HepG2 (cell line): ENCODE results near the gene AUTS2. TPM values are rescaled to one million over a fixed set of nuclear protein-coding genes. Genes with fewer than 3 reads are reported as not detected.

ENCODE experiments used
- ATAC-seq: fragments of 200-7000 bp; cut with Tn5 transposase; 3 replicates; pipeline ENCODE4 v1.9.1; 2020; ENCODE audit warnings: mild to moderate bottlenecking, moderate library complexity
- BruUV-seq: library from RNA; stranded (reverse); fragments of 400-500 nt; replicated peaks from 2 replicates; lab custom pipeline; 2021; lab: Mats Ljungman, UMichigan
- CTCF ChIA-PET: fragments of 300-600 bp; formaldehyde crosslinking; extraction: SDS; loops from one replicate; lab custom pipeline; 2021; ENCODE audit warnings: low total read pairs, inconsistent platforms, low intra/inter-chr PET ratio; lab: Yijun Ruan, JAX
- POLR2A ChIA-PET: fragments of 350-600 bp; sonication (Branson Sonifier 250); formaldehyde crosslinking; loops from one replicate; lab custom pipeline; 2020; ENCODE audit warnings: antibody characterized with exemption, inconsistent platforms; lab: Yijun Ruan, JAX
- DNase-seq: peaks from one replicate; pipeline ENCODE4 v3.0.0-alpha.2; 2015; ENCODE audit warnings: low spot score
- FAIRE-seq: peaks from 3 replicates; lab custom pipeline; 2011; peaks lifted over from hg19 to GRCh38; lab: Jason Lieb, UNC
- H2AFZ ChIP-seq: one replicate; pipeline ENCODE4 v1.6.1; 2011; ENCODE audit warnings: low read length, inconsistent platforms
- H3K27ac ChIP-seq: fragments of 300-600 bp; 3 replicates; pipeline ENCODE4 v1.8.0; 2011; ENCODE audit warnings: mixed run types, mild to moderate bottlenecking, mixed read lengths, low read length, inconsistent platforms; ENCODE audit not compliant: insufficient read depth; ENCODE audit errors: extremely low read length
- H3K27me3 ChIP-seq, 2 experiments: fragments of 200-600 bp in 1 of 2; 2 replicates in 1 of 2; 3 replicates in 1 of 2; pipeline versions ENCODE4 v1.6.0 to v1.8.0; 2011; ENCODE audit warnings: low read length in 2 of 2, mild to moderate bottlenecking in 2 of 2, moderate library complexity in 2 of 2, inconsistent platforms in 1 of 2; ENCODE audit not compliant: insufficient read depth in 2 of 2, control insufficient read depth in 1 of 2
- H3K36me3 ChIP-seq, 2 experiments: fragments of 200-600 bp in 1 of 2; replicated peaks in 1 of 2; 2 replicates in 1 of 2; 3 replicates in 1 of 2; pipeline versions ENCODE4 v1.5.1 to v1.8.0; 2011; ENCODE audit warnings: low read length in 2 of 2, inconsistent platforms in 1 of 2; ENCODE audit not compliant: insufficient read depth in 2 of 2, control insufficient read depth in 1 of 2
- H3K4me1 ChIP-seq: 2 replicates; pipeline ENCODE4 v1.5.1; 2012; ENCODE audit warnings: low read length, inconsistent platforms; ENCODE audit not compliant: insufficient read depth
- H3K4me2 ChIP-seq: 2 replicates; pipeline ENCODE4 v1.6.0; 2011; ENCODE audit warnings: low read depth, low read length, inconsistent platforms
- H3K4me3 ChIP-seq, 3 experiments: fragments of 200-600 bp in 1 of 3; sonication (generic), shearing (Covaris generic) in 1 of 3; replicated peaks in 1 of 3; 2 replicates each; pipeline ENCODE4 v1.5.1; 2011 to 2016; ENCODE audit warnings: low read length in 3 of 3, inconsistent platforms in 2 of 3, low read depth in 2 of 3, mild to moderate bottlenecking in 2 of 3, control low read depth in 1 of 3, mixed read lengths in 1 of 3; ENCODE audit not compliant: insufficient read depth in 1 of 3
- H3K79me2 ChIP-seq: one replicate; pipeline ENCODE4 v1.6.1; 2011; ENCODE audit warnings: low read length, inconsistent platforms; ENCODE audit not compliant: insufficient read depth
- H3K9ac ChIP-seq: 2 replicates; pipeline ENCODE4 v1.6.0; 2011; ENCODE audit warnings: mild to moderate bottlenecking, low read depth, low read length, inconsistent platforms; ENCODE audit not compliant: insufficient read depth
- H3K9me3 ChIP-seq: 2 replicates; pipeline ENCODE4 v1.5.1; 2012; ENCODE audit warnings: mild to moderate bottlenecking, low read length
- H4K20me1 ChIP-seq: 2 replicates; pipeline ENCODE4 v1.6.0; 2011; ENCODE audit warnings: inconsistent platforms, mild to moderate bottlenecking, low read length, moderate library complexity; ENCODE audit not compliant: insufficient read depth
- BRD4 ChIP-seq: sonication (generic); formaldehyde crosslinking; IDR thresholded peaks from 2 replicates; pipeline ENCODE4 v1.4.0; 2020; ENCODE audit warnings: missing genetic modification reagents
- ELK4 ChIP-seq: sonication (generic); formaldehyde crosslinking; IDR thresholded peaks from 2 replicates; pipeline ENCODE4 v1.9.0; 2021; ENCODE audit warnings: missing genetic modification reagents, borderline replicate concordance
- FOXC1 ChIP-seq: sonication (generic); formaldehyde crosslinking; IDR thresholded peaks from 2 replicates; pipeline ENCODE4 v1.8.0; 2022; ENCODE audit warnings: mild to moderate bottlenecking, missing genetic modification reagents, borderline replicate concordance
- KDM5A ChIP-seq: fragments of 200-600 bp; sonication (generic); IDR thresholded peaks from 2 replicates; pipeline ENCODE4 v1.7.0; 2018; ENCODE audit warnings: antibody characterized with exemption, mild to moderate bottlenecking, low read length, borderline replicate concordance
- MYNN ChIP-seq: sonication (generic); formaldehyde crosslinking; IDR thresholded peaks from 2 replicates; pipeline ENCODE4 v1.4.0; 2020; ENCODE audit warnings: mild to moderate bottlenecking, low read depth, missing genetic modification reagents
- TEF ChIP-seq: sonication (generic); formaldehyde crosslinking; IDR thresholded peaks from 2 replicates; pipeline ENCODE4 v1.5.0; 2020; ENCODE audit warnings: missing genetic modification reagents
- ZBTB10 ChIP-seq: sonication (generic); formaldehyde crosslinking; IDR thresholded peaks from 2 replicates; pipeline ENCODE4 v1.4.0; 2020; ENCODE audit warnings: missing genetic modification reagents, borderline replicate concordance
- ZC3H4 ChIP-seq: sonication (generic); formaldehyde crosslinking; IDR thresholded peaks from 2 replicates; pipeline ENCODE4 v1.4.0; 2020; ENCODE audit warnings: missing genetic modification reagents, borderline replicate concordance
- ZGPAT ChIP-seq: IDR thresholded peaks from 2 replicates; pipeline ENCODE4 v1.6.1; 2016; ENCODE audit warnings: mild to moderate bottlenecking
- ZNF414 ChIP-seq: sonication (generic); formaldehyde crosslinking; IDR thresholded peaks from 2 replicates; pipeline ENCODE4 v1.5.0; 2020; ENCODE audit warnings: missing genetic modification reagents
- ZNF792 ChIP-seq: IDR thresholded peaks from 2 replicates; pipeline ENCODE4 v1.6.1; 2016
- ZNF816 ChIP-seq: sonication (generic); formaldehyde crosslinking; IDR thresholded peaks from 2 replicates; pipeline ENCODE4 v1.8.0; 2022; ENCODE audit warnings: missing genetic modification reagents, mild to moderate bottlenecking, borderline replicate concordance
- WGBS: methylation state at CpG from one replicate; pipeline ENCODE4 v1.1.6; 2017; ENCODE audit warnings: low lambda C conversion rate; 5-methylcytosine and 5-hydroxymethylcytosine counted together
- in situ Hi-C: cut with HindIII; loops from 2 replicates; pipeline ENCODE4 v1.10.0; 2017; ENCODE audit warnings: low pct_unique_long_range_greater_than_20kb; ENCODE audit not compliant: extremely low pct_ligation_motif_present
- intact Hi-C: fragments of 100-400 bp; cut with micrococcal nuclease; formaldehyde crosslinking; loops from one replicate; pipeline ENCODE4 v1.10.0; 2022; ENCODE audit not compliant: unreplicated experiment
- polyA plus RNA-seq, 8 experiments: library from polyadenylated mRNA; depleted of rRNA in 3 of 8; stranded (reverse) in 7 of 8; unstranded in 1 of 8; fragments of >200 nt; fragmentation: Illumina TruSeq in 4 of 8; extraction: Trizol in 4 of 8; gene quantifications; 2 replicates each; pipeline versions ENCODE4 v1.2.1 to v1.2.3, GENCODE V29; 2011 to 2016; ENCODE audit warnings: low read depth in 4 of 8, missing spikeins in 1 of 8, mixed read lengths in 1 of 8; ENCODE audit not compliant: insufficient read depth in 1 of 8
- total RNA-seq, 5 experiments: library from RNA; depleted of rRNA; stranded (reverse); fragments of >200 nt; fragmentation: Illumina TruSeq; extraction: Trizol; gene quantifications; 2 replicates each; pipeline ENCODE4 v1.2.3, GENCODE V29; 2016; ENCODE audit warnings: low read depth in 1 of 5

Gene AUTS2
- total and polyA plus RNA-seq, 2 of the 13 experiments (the other 11 are each of a cell fraction or from before 2014, with no cell fraction given), result 0.38 TPM; not detected in 1

- no peak for TF ChIP-seq BRD4
- TF ChIP-seq ZNF414 (CRISPR knock-in tag), result no peak
- no peak for TF ChIP-seq KDM5A
- TF ChIP-seq ZBTB10 (CRISPR knock-in tag), result no peak
- TF ChIP-seq MYNN, result no peak
- no peak for TF ChIP-seq TEF (CRISPR knock-in tag)
- TF ChIP-seq ZNF816, result no peak
- no peak for TF ChIP-seq ZGPAT (CRISPR knock-in tag)
- TF ChIP-seq ZNF792 (CRISPR knock-in tag), result no peak
- no peak for TF ChIP-seq ZC3H4 (CRISPR knock-in tag)
- no peak for TF ChIP-seq ELK4 (CRISPR knock-in tag)
- no peak for TF ChIP-seq FOXC1 (CRISPR knock-in tag)
- TF ChIP-seq, all 625 proteins: peak for 0
- intact Hi-C loops (no loop called here), in situ Hi-C loops (no loop called here)
- ChIA-PET POLR2A (no interaction called here), CTCF (no interaction called here)
- BruUV-seq, result no TSS peak
- no peaks in the 10 kb centered on the region for H3K79me2 ChIP-seq
- H3K4me1 ChIP-seq, result peaks cover 33% of the 10 kb centered on the region
- no peaks in the 10 kb centered on the region for H3K36me3 ChIP-seq
- no peak overlapping the region for H3K4me2 ChIP-seq
- ATAC-seq (no peak), DNase-seq (no peak), FAIRE-seq (no peak)
- H3K9me3 ChIP-seq, result no peaks in the 10 kb centered on the region
- no peaks in the 10 kb centered on the region for H4K20me1 ChIP-seq
- H3K9ac ChIP-seq, result no peak overlapping the region
- H3K4me3 ChIP-seq, result no peak overlapping the region
- H3K27ac ChIP-seq, result no peak overlapping the region
- WGBS, result 37% methylated on average over 3 of the region's 3 CpGs
- H2AFZ ChIP-seq, result no peak overlapping the region
- no peaks in the 10 kb centered on the region for H3K27me3 ChIP-seq
Measured at GRCh38 chr7:70573696-70574095, 975.4 kb downstream of the AUTS2 start.
